Measurements from ENCODE around the gene RABEP1.

GRCh38 chr17:5364156-5364555, 82.1 kb downstream of the RABEP1 start:
- TF ChIP-seq KDM4B (IDR thresholded peaks at IDR 0.05; ENCODE audit: borderline replicate concordance in 2 of 2, low read depth in 1 of 2), result no peak
- TF ChIP-seq USF2 (CRISPR knock-in tag; IDR thresholded peaks at IDR 0.05), result no peak
- no peak for TF ChIP-seq EZH2 (IDR thresholded peaks at IDR 0.05; ENCODE audit: borderline replicate concordance, low read depth, low read length)
- no peak for TF ChIP-seq ZFX (CRISPR knock-in tag; IDR thresholded peaks at IDR 0.05)
- no peak for TF ChIP-seq KLF6 (CRISPR knock-in tag; IDR thresholded peaks at IDR 0.05; ENCODE audit: borderline replicate concordance)
- no peak for TF ChIP-seq CTCF (IDR thresholded peaks at IDR 0.05 in 2 of 3, conservative IDR thresholded peaks at IDR 0.05 in 1 of 3; ENCODE audit: insufficient read depth in 2 of 3, low read depth in 1 of 3, low read length in 3 of 3)
- no peak for TF ChIP-seq EP300 (IDR thresholded peaks at IDR 0.05; ENCODE audit: low read length)
- no peak for TF ChIP-seq ZNF165 (CRISPR knock-in tag; IDR thresholded peaks at IDR 0.05; ENCODE audit: borderline replicate concordance)

All from K562 (cell line).